Diencephalon (tissue), 1 donor: ENCODE results near the gene PRR20B. TPM values are rescaled to one million over a fixed set of nuclear protein-coding genes. Genes with fewer than 3 reads are reported as not detected.

Experiments
- small RNA-seq: library from RNA; depleted of rRNA; stranded (forward); fragments of <200 nt; gene quantifications from one replicate; pipeline ENCODE3, GENCODE V24; 2014
- total RNA-seq: library from RNA; depleted of rRNA; stranded (reverse); fragments of >200 nt; gene quantifications from one replicate; pipeline ENCODE4 v1.2.3, GENCODE V29; 2014

PRR20B gene
- total RNA-seq = not detected

GRCh38 chr13:57147188-57147587, at the start of gene PRR20B:
TSS of gene PRR20B (plus strand) at chr13:57147488. CDS start at chr13:57147875, 387 bp downstream.

GRCh38 chr13:57140235-57140968, 6.9 kb upstream of the PRR20B start, which contains the start of gene PRR20A:
TSS of gene PRR20A (plus strand) at chr13:57140918. CDS start at chr13:57141305, 387 bp downstream.

DNA sequence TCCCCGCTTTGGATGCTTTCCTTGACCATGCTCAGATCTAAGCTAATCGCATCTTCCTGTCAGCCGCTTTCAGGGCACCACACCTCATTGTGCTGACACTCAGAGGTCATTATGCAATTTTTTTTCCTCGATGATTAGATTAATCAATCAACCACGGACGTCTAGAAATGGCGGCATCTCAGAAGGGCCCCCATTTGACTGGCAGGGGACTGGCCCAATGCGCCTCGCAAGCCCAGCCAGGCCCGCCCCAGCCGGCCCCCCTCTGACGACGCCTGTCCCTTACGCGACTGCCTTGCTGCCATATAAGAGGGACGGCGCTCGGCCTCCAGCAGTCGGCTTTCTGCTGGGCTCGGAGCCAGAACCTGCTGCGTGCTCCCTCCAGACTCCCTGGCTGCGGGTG, 6.5 kb downstream of the PRR20B start, which contains the start of gene PRR20C:
Gene PRR20C (plus strand): TSS at position 301 of the 400 bp plus-strand sequence. CDS start 387 bp downstream, outside the sequence.

DNA sequence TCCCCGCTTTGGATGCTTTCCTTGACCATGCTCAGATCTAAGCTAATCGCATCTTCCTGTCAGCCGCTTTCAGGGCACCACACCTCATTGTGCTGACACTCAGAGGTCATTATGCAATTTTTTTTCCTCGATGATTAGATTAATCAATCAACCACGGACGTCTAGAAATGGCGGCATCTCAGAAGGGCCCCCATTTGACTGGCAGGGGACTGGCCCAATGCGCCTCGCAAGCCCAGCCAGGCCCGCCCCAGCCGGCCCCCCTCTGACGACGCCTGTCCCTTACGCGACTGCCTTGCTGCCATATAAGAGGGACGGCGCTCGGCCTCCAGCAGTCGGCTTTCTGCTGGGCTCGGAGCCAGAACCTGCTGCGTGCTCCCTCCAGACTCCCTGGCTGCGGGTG, 13.0 kb downstream of the PRR20B start, which contains the start of gene PRR20D:
Gene PRR20D (plus strand): TSS at position 301 of the 400 bp plus-strand sequence. CDS start 387 bp downstream, outside the sequence.

GRCh38 chr13:57166897-57167296, 19.6 kb downstream of the PRR20B start, which contains the start of gene PRR20E:
TSS of gene PRR20E (plus strand) at chr13:57167197. CDS start at chr13:57167584, 387 bp downstream.

Small RNA genes lying within 50 kb of the gene (small RNA-seq; reads per million reads assigned to genes)
- gene PRR20FP = not detected

Other genes with a start within 250 kb of the PRR20B start
- not detected for gene PRR20A, start 6.6 kb upstream of the PRR20B start, total RNA-seq
- gene PRR20C, start 6.6 kb downstream of the PRR20B start, total RNA-seq = not detected
- not detected for gene PRR20D, start 13.1 kb downstream of the PRR20B start, total RNA-seq
- not detected for gene PRR20E, start 19.7 kb downstream of the PRR20B start, total RNA-seq